GM23338 (cell line): ENCODE measurements around the gene DFFA. TPM values are rescaled to one million over a fixed set of nuclear protein-coding genes. Genes with fewer than 3 reads are reported as not detected.
"Not testable (repeated sequence)": the region's sequence is repeated elsewhere in the genome, so short reads cannot be mapped to it uniquely, and the experiment has no call there.

Experiments used
- ATAC-seq: fragments of 200-7000 bp; cut with Tn5 transposase; 3 replicates; pipeline ENCODE4 v1.9.1; 2020
- DNase-seq: peaks from one replicate; pipeline ENCODE4 v3.0.0-alpha.2; 2015; ENCODE audit warnings: low spot score
- H2AFZ ChIP-seq: fragments of 200-600 bp; sonication (generic); 2 replicates; pipeline ENCODE4 v1.8.0; 2016; ENCODE audit warnings: antibody characterized with exemption, mild to moderate bottlenecking, moderate library complexity
- H3F3A ChIP-seq: fragments of 200-600 bp; sonication (generic); replicated peaks from 2 replicates; pipeline ENCODE4 v1.8.0; 2017; ENCODE audit warnings: antibody characterized with exemption, mixed run types, low read depth
- H3K27ac ChIP-seq: fragments of 200-600 bp; sonication (generic); 2 replicates; pipeline ENCODE4 v1.6.1; 2016; ENCODE audit warnings: low read depth
- H3K27me3 ChIP-seq: fragments of 200-600 bp; sonication (generic); 2 replicates; pipeline ENCODE4 v1.8.0; 2016; ENCODE audit warnings: mild to moderate bottlenecking, mixed run types, moderate library complexity; ENCODE audit not compliant: insufficient read depth
- H3K36me3 ChIP-seq: fragments of 200-600 bp; sonication (generic); 2 replicates; pipeline ENCODE4 v1.8.0; 2016; ENCODE audit warnings: mild to moderate bottlenecking; ENCODE audit not compliant: insufficient read depth
- H3K4me1 ChIP-seq: fragments of 200-600 bp; sonication (generic); 2 replicates; pipeline ENCODE4 v1.8.0; 2016; ENCODE audit warnings: mild to moderate bottlenecking, moderate library complexity; ENCODE audit not compliant: insufficient read depth
- H3K4me2 ChIP-seq: fragments of 200-600 bp; sonication (generic); 2 replicates; pipeline ENCODE4 v1.7.1; 2017; ENCODE audit warnings: mixed run types
- H3K4me3 ChIP-seq: fragments of 200-600 bp; sonication (generic); 2 replicates; pipeline ENCODE4 v1.6.1; 2016; ENCODE audit warnings: mixed run types
- H3K79me2 ChIP-seq: fragments of 200-600 bp; sonication (generic); replicated peaks from 2 replicates; pipeline ENCODE4 v1.8.0; 2017; ENCODE audit warnings: mild to moderate bottlenecking; ENCODE audit not compliant: insufficient read depth
- H3K9me2 ChIP-seq: fragments of 200-600 bp; sonication (generic); 2 replicates; pipeline ENCODE4 v1.8.0; 2017; ENCODE audit not compliant: insufficient read depth
- H4K20me1 ChIP-seq: fragments of 200-600 bp; sonication (generic); replicated peaks from 2 replicates; pipeline ENCODE4 v1.8.0; 2017; ENCODE audit warnings: mild to moderate bottlenecking; ENCODE audit not compliant: insufficient read depth
- H3K27ac Mint-ChIP-seq: 2 replicates; pipeline ENCODE4 v1.8.0; 2020; ENCODE audit warnings: inconsistent platforms, mild to moderate bottlenecking, moderate library complexity, mixed read lengths
- H3K27me3 Mint-ChIP-seq: 3 replicates; pipeline ENCODE4 v1.8.0; 2022; ENCODE audit warnings: low read depth, mild to moderate bottlenecking, moderate library complexity, mixed read lengths, inconsistent platforms; ENCODE audit not compliant: insufficient read depth, poor library complexity
- H3K36me3 Mint-ChIP-seq: 3 replicates; pipeline ENCODE4 v1.8.0; 2021; ENCODE audit warnings: low read depth, mild to moderate bottlenecking, inconsistent platforms, moderate library complexity, mixed read lengths
- H3K4me1 Mint-ChIP-seq: 3 replicates; pipeline ENCODE4 v1.8.0; 2020; ENCODE audit warnings: mild to moderate bottlenecking, inconsistent platforms, mixed read lengths
- H3K4me3 Mint-ChIP-seq: 3 replicates; pipeline ENCODE4 v1.8.0; 2021; ENCODE audit warnings: moderate library complexity, mild to moderate bottlenecking, inconsistent platforms, mixed read lengths
- H3K9me3 Mint-ChIP-seq: 3 replicates; pipeline ENCODE4 v1.8.0; 2020; ENCODE audit warnings: moderate library complexity, mild to moderate bottlenecking, inconsistent platforms, mixed read lengths
- EZH2phosphoT487 ChIP-seq: fragments of 200-600 bp; sonication (generic); IDR thresholded peaks from one replicate; pipeline ENCODE4 v1.8.1; 2018; ENCODE audit warnings: antibody characterized with exemption; ENCODE audit not compliant: unreplicated experiment
- JUNB ChIP-seq: IDR thresholded peaks from one replicate; pipeline ENCODE4 v1.6.1; 2016; ENCODE audit warnings: antibody characterized with exemption; ENCODE audit not compliant: unreplicated experiment
- NANOG ChIP-seq: IDR thresholded peaks from 2 replicates; pipeline ENCODE4 v1.6.1; 2016; ENCODE audit warnings: antibody characterized with exemption, borderline replicate concordance
- POLR2AphosphoS5 ChIP-seq: IDR thresholded peaks from 2 replicates; pipeline ENCODE4 v1.6.1; 2016; ENCODE audit warnings: antibody characterized with exemption, low read depth
- ZNF114 ChIP-seq: fragments of 250-450 bp; sonication (Bioruptor Pico); IDR thresholded peaks from 2 replicates; pipeline ENCODE4 v1.5.0; 2020; ENCODE audit warnings: mild to moderate bottlenecking, moderate library complexity
- polyA plus RNA-seq: library from polyadenylated mRNA; unstranded; fragments of >200 nt; fragmentation: Nextera tagmentation; extraction: Ambion mirVana; gene quantifications from 2 replicates; pipeline ENCODE4 v1.2.1, GENCODE V29; 2016
- total RNA-seq: library from RNA; depleted of rRNA; stranded (reverse); fragments of >200 nt; shearing (Covaris generic); gene quantifications from 2 replicates; pipeline ENCODE4 v1.2.3, GENCODE V29; 2014
- TF ChIP-seq, protein P1 (sequence below): fragments of 250-450 bp; sonication (Bioruptor Pico); IDR thresholded peaks from 2 replicates; pipeline ENCODE4 v1.5.0; 2020; ENCODE audit warnings: mild to moderate bottlenecking, moderate library complexity
- TF ChIP-seq, protein P2 (sequence below): IDR thresholded peaks from one replicate; pipeline ENCODE4 v1.6.1; 2018; ENCODE audit warnings: antibody characterized with exemption; ENCODE audit not compliant: unreplicated experiment
- TF ChIP-seq, protein P3 (sequence below): IDR thresholded peaks from 2 replicates; pipeline ENCODE4 v1.6.1; 2016; ENCODE audit warnings: antibody characterized with exemption
- TF ChIP-seq, protein P4 (sequence below), 2 experiments: fragments of 200-600 bp in 1 of 2; sonication (generic) in 1 of 2; conservative IDR thresholded peaks; 2 replicates each; pipeline versions ENCODE4 v1.5.1 to v1.6.1; 2016 to 2017; ENCODE audit warnings: antibody characterized with exemption in 2 of 2, low read depth in 2 of 2, mild to moderate bottlenecking in 2 of 2, moderate library complexity in 1 of 2

DFFA gene
- total and polyA plus RNA-seq, 2 experiments from 2014 or later = 65.2 to 82.0 TPM

DNA sequence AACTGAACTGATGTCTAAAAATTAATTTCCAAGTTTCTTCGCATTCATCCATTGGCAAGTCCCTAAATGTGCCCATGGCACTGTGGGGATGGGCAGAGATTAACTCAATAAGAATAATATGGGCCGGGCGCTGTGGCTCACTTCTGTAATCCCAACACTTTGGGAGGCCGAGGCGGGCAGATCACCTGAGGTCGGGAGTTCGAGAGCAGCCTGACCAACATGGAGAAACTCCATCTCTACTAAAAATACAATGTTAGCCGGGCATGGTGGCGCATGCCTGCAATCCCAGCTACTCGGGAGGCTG lies 1.9 kb upstream of the DFFA start:
- peak overlapping the region; percentile 68; the same call in 1 of the 2 replicates for H3K4me2 ChIP-seq
- peaks cover 68% of the 10 kb centered on the region for H3K79me2 ChIP-seq
- H3K27me3 Mint-ChIP-seq = peaks cover 11% of the 10 kb centered on the region

DNA sequence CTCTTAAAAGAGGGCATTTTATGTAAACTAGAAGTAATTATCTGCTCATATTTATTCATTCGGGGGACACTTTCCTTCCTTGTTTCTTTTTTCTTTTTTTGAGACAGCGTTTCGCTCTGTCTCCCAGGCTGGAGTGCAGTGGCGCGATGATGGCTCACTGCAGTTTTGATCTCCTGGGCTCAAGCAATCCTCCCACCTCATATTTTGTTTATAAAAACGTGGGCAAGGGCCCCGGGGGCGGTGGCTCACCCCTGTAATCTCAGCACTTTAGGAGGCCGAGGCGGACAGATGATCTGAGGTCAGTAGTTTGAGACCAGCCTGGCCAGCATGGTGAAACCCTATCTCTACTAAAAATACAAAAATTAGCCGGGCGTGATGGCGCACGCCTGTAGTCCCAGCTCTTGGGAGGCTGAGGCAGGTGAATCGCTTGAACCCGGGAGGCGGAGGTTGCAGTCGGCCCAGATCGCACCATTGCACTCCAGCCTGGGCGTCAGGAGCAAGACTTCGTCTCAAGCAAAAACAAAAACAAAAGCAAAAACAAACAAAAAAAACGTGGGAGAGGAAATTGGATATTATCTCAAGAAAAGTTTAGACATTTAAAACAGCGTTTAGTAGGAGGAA lies 926 bp upstream of the DFFA start:
- DNase-seq (no peak), ATAC-seq (no peak)
- Histone ChIP-seq H3K4me3 (peak overlapping the region; percentile 78), H3K9me2 (no peaks in the 10 kb centered on the region), H2AFZ (peak overlapping the region; percentile 89), H3K4me2 (peak overlapping the region; percentile 79), H4K20me1 (peaks cover 30% of the 10 kb centered on the region), H3K79me2 (peaks cover 67% of the 10 kb centered on the region), H3F3A (peaks cover 17% of the 10 kb centered on the region), H3K4me1 (peaks cover 20% of the 10 kb centered on the region), H3K27me3 (no peaks in the 10 kb centered on the region), H3K27ac (no peak overlapping the region), H3K36me3 (peaks cover 9% of the 10 kb centered on the region)
- no peaks in the 10 kb centered on the region for H3K9me3 Mint-ChIP-seq
- peaks cover 24% of the 10 kb centered on the region for H3K36me3 Mint-ChIP-seq
- peaks cover 11% of the 10 kb centered on the region for H3K27me3 Mint-ChIP-seq
- peaks cover 22% of the 10 kb centered on the region for H3K4me1 Mint-ChIP-seq
- H3K27ac Mint-ChIP-seq = peak overlapping the region; percentile 72; the same call in 1 of the 2 replicates
- peak overlapping the region; percentile 97 for H3K4me3 Mint-ChIP-seq
- no peak for TF ChIP-seq EZH2phosphoT487
- TF ChIP-seq, protein P1, sequence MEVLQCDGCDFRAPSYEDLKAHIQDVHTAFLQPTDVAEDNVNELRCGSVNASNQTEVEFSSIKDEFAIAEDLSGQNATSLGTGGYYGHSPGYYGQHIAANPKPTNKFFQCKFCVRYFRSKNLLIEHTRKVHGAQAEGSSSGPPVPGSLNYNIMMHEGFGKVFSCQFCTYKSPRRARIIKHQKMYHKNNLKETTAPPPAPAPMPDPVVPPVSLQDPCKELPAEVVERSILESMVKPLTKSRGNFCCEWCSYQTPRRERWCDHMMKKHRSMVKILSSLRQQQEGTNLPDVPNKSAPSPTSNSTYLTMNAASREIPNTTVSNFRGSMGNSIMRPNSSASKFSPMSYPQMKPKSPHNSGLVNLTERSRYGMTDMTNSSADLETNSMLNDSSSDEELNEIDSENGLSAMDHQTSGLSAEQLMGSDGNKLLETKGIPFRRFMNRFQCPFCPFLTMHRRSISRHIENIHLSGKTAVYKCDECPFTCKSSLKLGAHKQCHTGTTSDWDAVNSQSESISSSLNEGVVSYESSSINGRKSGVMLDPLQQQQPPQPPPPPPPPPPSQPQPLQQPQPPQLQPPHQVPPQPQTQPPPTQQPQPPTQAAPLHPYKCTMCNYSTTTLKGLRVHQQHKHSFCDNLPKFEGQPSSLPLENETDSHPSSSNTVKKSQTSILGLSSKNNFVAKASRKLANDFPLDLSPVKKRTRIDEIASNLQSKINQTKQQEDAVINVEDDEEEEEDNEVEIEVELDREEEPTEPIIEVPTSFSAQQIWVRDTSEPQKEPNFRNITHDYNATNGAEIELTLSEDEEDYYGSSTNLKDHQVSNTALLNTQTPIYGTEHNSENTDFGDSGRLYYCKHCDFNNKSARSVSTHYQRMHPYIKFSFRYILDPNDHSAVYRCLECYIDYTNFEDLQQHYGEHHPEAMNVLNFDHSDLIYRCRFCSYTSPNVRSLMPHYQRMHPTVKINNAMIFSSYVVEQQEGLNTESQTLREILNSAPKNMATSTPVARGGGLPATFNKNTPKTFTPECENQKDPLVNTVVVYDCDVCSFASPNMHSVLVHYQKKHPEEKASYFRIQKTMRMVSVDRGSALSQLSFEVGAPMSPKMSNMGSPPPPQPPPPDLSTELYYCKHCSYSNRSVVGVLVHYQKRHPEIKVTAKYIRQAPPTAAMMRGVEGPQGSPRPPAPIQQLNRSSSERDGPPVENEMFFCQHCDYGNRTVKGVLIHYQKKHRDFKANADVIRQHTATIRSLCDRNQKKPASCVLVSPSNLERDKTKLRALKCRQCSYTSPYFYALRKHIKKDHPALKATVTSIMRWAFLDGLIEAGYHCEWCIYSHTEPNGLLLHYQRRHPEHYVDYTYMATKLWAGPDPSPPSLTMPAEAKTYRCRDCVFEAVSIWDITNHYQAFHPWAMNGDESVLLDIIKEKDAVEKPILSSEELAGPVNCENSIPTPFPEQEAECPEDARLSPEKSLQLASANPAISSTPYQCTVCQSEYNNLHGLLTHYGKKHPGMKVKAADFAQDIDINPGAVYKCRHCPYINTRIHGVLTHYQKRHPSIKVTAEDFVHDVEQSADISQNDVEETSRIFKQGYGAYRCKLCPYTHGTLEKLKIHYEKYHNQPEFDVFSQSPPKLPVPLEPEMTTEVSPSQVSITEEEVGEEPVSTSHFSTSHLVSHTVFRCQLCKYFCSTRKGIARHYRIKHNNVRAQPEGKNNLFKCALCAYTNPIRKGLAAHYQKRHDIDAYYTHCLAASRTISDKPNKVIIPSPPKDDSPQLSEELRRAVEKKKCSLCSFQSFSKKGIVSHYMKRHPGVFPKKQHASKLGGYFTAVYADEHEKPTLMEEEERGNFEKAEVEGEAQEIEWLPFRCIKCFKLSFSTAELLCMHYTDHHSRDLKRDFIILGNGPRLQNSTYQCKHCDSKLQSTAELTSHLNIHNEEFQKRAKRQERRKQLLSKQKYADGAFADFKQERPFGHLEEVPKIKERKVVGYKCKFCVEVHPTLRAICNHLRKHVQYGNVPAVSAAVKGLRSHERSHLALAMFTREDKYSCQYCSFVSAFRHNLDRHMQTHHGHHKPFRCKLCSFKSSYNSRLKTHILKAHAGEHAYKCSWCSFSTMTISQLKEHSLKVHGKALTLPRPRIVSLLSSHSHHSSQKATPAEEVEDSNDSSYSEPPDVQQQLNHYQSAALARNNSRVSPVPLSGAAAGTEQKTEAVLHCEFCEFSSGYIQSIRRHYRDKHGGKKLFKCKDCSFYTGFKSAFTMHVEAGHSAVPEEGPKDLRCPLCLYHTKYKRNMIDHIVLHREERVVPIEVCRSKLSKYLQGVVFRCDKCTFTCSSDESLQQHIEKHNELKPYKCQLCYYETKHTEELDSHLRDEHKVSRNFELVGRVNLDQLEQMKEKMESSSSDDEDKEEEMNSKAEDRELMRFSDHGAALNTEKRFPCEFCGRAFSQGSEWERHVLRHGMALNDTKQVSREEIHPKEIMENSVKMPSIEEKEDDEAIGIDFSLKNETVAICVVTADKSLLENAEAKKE (CRISPR knock-in tag) = no peak
- TF ChIP-seq ZNF114 (CRISPR knock-in tag) = no peak
- TF ChIP-seq NANOG = no peak
- TF ChIP-seq JUNB = no peak
- no peak for TF ChIP-seq POLR2AphosphoS5
- TF ChIP-seq, protein P2, sequence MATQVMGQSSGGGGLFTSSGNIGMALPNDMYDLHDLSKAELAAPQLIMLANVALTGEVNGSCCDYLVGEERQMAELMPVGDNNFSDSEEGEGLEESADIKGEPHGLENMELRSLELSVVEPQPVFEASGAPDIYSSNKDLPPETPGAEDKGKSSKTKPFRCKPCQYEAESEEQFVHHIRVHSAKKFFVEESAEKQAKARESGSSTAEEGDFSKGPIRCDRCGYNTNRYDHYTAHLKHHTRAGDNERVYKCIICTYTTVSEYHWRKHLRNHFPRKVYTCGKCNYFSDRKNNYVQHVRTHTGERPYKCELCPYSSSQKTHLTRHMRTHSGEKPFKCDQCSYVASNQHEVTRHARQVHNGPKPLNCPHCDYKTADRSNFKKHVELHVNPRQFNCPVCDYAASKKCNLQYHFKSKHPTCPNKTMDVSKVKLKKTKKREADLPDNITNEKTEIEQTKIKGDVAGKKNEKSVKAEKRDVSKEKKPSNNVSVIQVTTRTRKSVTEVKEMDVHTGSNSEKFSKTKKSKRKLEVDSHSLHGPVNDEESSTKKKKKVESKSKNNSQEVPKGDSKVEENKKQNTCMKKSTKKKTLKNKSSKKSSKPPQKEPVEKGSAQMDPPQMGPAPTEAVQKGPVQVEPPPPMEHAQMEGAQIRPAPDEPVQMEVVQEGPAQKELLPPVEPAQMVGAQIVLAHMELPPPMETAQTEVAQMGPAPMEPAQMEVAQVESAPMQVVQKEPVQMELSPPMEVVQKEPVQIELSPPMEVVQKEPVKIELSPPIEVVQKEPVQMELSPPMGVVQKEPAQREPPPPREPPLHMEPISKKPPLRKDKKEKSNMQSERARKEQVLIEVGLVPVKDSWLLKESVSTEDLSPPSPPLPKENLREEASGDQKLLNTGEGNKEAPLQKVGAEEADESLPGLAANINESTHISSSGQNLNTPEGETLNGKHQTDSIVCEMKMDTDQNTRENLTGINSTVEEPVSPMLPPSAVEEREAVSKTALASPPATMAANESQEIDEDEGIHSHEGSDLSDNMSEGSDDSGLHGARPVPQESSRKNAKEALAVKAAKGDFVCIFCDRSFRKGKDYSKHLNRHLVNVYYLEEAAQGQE = no peak
- TF ChIP-seq, protein P3, sequence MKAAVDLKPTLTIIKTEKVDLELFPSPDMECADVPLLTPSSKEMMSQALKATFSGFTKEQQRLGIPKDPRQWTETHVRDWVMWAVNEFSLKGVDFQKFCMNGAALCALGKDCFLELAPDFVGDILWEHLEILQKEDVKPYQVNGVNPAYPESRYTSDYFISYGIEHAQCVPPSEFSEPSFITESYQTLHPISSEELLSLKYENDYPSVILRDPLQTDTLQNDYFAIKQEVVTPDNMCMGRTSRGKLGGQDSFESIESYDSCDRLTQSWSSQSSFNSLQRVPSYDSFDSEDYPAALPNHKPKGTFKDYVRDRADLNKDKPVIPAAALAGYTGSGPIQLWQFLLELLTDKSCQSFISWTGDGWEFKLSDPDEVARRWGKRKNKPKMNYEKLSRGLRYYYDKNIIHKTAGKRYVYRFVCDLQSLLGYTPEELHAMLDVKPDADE = no peak
- TF ChIP-seq, protein P4, sequence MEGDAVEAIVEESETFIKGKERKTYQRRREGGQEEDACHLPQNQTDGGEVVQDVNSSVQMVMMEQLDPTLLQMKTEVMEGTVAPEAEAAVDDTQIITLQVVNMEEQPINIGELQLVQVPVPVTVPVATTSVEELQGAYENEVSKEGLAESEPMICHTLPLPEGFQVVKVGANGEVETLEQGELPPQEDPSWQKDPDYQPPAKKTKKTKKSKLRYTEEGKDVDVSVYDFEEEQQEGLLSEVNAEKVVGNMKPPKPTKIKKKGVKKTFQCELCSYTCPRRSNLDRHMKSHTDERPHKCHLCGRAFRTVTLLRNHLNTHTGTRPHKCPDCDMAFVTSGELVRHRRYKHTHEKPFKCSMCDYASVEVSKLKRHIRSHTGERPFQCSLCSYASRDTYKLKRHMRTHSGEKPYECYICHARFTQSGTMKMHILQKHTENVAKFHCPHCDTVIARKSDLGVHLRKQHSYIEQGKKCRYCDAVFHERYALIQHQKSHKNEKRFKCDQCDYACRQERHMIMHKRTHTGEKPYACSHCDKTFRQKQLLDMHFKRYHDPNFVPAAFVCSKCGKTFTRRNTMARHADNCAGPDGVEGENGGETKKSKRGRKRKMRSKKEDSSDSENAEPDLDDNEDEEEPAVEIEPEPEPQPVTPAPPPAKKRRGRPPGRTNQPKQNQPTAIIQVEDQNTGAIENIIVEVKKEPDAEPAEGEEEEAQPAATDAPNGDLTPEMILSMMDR (conservative IDR thresholded peaks at IDR 0.05; ENCODE audit: low read depth in 2 of 2) = no peak

More for the DNA sequence above, 1.9 kb upstream of the DFFA start:
- peaks cover 22% of the 10 kb centered on the region for H3K4me1 Mint-ChIP-seq
- H3K36me3 ChIP-seq, ATAC-seq, H3K27ac ChIP-seq, DNase-seq, H3K9me3 Mint-ChIP-seq, H3K9me2 ChIP-seq, H3K27me3 ChIP-seq: not testable (repeated sequence)
- peak overlapping the region; percentile 99 for H3K4me3 ChIP-seq
- H3K27ac Mint-ChIP-seq = peak overlapping the region; percentile 78
- peaks cover 24% of the 10 kb centered on the region for H4K20me1 ChIP-seq
- peak overlapping the region; percentile 61; the same call in 1 of the 2 replicates for H2AFZ ChIP-seq
- H3F3A ChIP-seq = peaks cover 17% of the 10 kb centered on the region
- peak overlapping the region; percentile 94 for H3K4me3 Mint-ChIP-seq
- H3K4me1 ChIP-seq = peaks cover 20% of the 10 kb centered on the region
- peaks cover 14% of the 10 kb centered on the region; the same call in 2 of the 3 replicates for H3K36me3 Mint-ChIP-seq
